Hepatocyte (in vitro differentiated cells): ENCODE measurements around the gene WSCD1. TPM values are rescaled to one million over a fixed set of nuclear protein-coding genes. Genes with fewer than 3 reads are reported as not detected.

Source experiments
- DNase-seq: peaks from one replicate; pipeline ENCODE4 v3.0.0-alpha.2; 2016; ENCODE audit warnings: low spot score
- H2AFZ ChIP-seq: fragments of 200-600 bp; sonication (generic); 2 replicates; pipeline ENCODE4 v1.6.0; 2016; ENCODE audit warnings: antibody characterized with exemption, mild to moderate bottlenecking
- H3K27ac ChIP-seq: fragments of 200-600 bp; sonication (generic); 2 replicates; pipeline ENCODE4 v1.5.1; 2016; ENCODE audit warnings: mild to moderate bottlenecking
- H3K27me3 ChIP-seq: fragments of 200-600 bp; sonication (generic); 2 replicates; pipeline ENCODE4 v1.6.1; 2016
- H3K36me3 ChIP-seq: fragments of 200-600 bp; sonication (generic); replicated peaks from 2 replicates; pipeline ENCODE4 v1.5.1; 2016; ENCODE audit warnings: low read depth; ENCODE audit not compliant: insufficient read depth
- H3K4me1 ChIP-seq: fragments of 200-600 bp; sonication (generic); 2 replicates; pipeline ENCODE4 v1.5.1; 2016; ENCODE audit warnings: mild to moderate bottlenecking, moderate library complexity; ENCODE audit not compliant: insufficient read depth
- H3K4me2 ChIP-seq: fragments of 200-600 bp; sonication (generic); 2 replicates; pipeline ENCODE4 v1.6.0; 2016
- H3K4me3 ChIP-seq: fragments of 200-600 bp; sonication (generic); 2 replicates; pipeline ENCODE4 v1.5.1; 2016; ENCODE audit warnings: mild to moderate bottlenecking
- H3K79me2 ChIP-seq: fragments of 200-600 bp; sonication (generic); 2 replicates; pipeline ENCODE4 v1.6.0; 2017; ENCODE audit warnings: mild to moderate bottlenecking
- H3K9me2 ChIP-seq: fragments of 200-600 bp; sonication (generic); replicated peaks from 2 replicates; pipeline ENCODE4 v1.6.0; 2017; ENCODE audit warnings: mild to moderate bottlenecking; ENCODE audit not compliant: insufficient read depth
- H3K9me3 ChIP-seq: fragments of 200-600 bp; sonication (generic); 2 replicates; pipeline ENCODE4 v1.5.1; 2016; ENCODE audit warnings: low read depth, mild to moderate bottlenecking
- H4K20me1 ChIP-seq: fragments of 200-600 bp; sonication (generic); 2 replicates; pipeline ENCODE4 v1.6.0; 2016; ENCODE audit warnings: mild to moderate bottlenecking; ENCODE audit not compliant: insufficient read depth, poor library complexity, severe bottlenecking
- EZH2 ChIP-seq: fragments of 200-600 bp; sonication (generic); IDR thresholded peaks from 2 replicates; pipeline ENCODE4 v1.6.1; 2016; ENCODE audit warnings: antibody characterized with exemption, mild to moderate bottlenecking, borderline replicate concordance
- EZH2phosphoT487 ChIP-seq: fragments of 200-600 bp; sonication (generic); IDR thresholded peaks from one replicate; pipeline ENCODE4 v1.6.1; 2018; ENCODE audit warnings: antibody characterized with exemption, mild to moderate bottlenecking, low read depth, moderate library complexity; ENCODE audit not compliant: unreplicated experiment, severe bottlenecking
- WGBS: methylation state at CpG from one replicate; pipeline ENCODE4 v1.1.6; 2016; ENCODE audit warnings: low lambda C conversion rate; ENCODE audit errors: missing lambda C conversion rate; 5-methylcytosine and 5-hydroxymethylcytosine counted together
- polyA plus RNA-seq: library from polyadenylated mRNA; unstranded; fragments of >200 nt; fragmentation: Nextera tagmentation; extraction: Ambion mirVana; gene quantifications from 2 replicates; pipeline ENCODE4 v1.2.1, GENCODE V29; 2016
- total RNA-seq: library from RNA; depleted of rRNA; stranded (reverse); fragments of >200 nt; gene quantifications from 2 replicates; pipeline ENCODE4 v1.2.3, GENCODE V29; 2014
- TF ChIP-seq, protein P1 (sequence below): fragments of 200-600 bp; sonication (generic); IDR thresholded peaks from 2 replicates; pipeline ENCODE4 v1.5.1; 2016; ENCODE audit warnings: antibody characterized with exemption, mild to moderate bottlenecking; ENCODE audit not compliant: poor library complexity

WSCD1 gene
- total and polyA plus RNA-seq, 2 experiments from 2014 or later, result 1.5 to 4.4 TPM

DNA sequence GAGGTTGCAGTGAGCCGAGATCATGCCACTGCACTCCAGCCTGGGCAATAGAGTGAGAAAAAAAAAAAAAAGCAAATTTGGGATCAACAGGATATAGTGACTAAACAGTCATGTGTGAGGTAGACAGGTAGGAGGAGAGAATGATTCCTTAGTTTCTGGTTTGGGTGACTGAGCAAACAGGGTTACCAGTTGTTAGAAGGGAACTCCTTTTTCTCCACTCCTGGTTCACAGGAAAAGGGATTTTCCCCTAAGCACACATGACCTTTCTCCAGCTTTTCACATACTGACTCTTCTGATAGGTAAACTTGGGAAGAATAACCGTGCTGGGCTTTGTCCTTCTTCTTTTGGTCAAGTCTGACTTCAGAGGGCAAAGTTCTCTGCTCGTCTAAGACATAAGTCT, 17.3 kb upstream of the WSCD1 start:
- Histone ChIP-seq H3K36me3 (no peaks in the 10 kb centered on the region), H2AFZ (no peak overlapping the region), H3K27ac (peak overlapping the region; percentile 25), H3K27me3 (no peaks in the 10 kb centered on the region), H3K79me2 (no peaks in the 10 kb centered on the region), H4K20me1 (no peaks in the 10 kb centered on the region), H3K9me2 (no peaks in the 10 kb centered on the region), H3K9me3 (no peaks in the 10 kb centered on the region), H3K4me1 (peaks cover 9% of the 10 kb centered on the region), H3K4me3 (no peak overlapping the region), H3K4me2 (no peak overlapping the region)
- TF ChIP-seq EZH2phosphoT487 (no peak), EZH2 (no peak)
- TF ChIP-seq, protein P1, sequence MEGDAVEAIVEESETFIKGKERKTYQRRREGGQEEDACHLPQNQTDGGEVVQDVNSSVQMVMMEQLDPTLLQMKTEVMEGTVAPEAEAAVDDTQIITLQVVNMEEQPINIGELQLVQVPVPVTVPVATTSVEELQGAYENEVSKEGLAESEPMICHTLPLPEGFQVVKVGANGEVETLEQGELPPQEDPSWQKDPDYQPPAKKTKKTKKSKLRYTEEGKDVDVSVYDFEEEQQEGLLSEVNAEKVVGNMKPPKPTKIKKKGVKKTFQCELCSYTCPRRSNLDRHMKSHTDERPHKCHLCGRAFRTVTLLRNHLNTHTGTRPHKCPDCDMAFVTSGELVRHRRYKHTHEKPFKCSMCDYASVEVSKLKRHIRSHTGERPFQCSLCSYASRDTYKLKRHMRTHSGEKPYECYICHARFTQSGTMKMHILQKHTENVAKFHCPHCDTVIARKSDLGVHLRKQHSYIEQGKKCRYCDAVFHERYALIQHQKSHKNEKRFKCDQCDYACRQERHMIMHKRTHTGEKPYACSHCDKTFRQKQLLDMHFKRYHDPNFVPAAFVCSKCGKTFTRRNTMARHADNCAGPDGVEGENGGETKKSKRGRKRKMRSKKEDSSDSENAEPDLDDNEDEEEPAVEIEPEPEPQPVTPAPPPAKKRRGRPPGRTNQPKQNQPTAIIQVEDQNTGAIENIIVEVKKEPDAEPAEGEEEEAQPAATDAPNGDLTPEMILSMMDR, result no peak
- WGBS, result 56% methylated on average over 3 of the region's 3 CpGs
- DNase-seq, result peak; percentile 31

GRCh38 chr17:6054372-6054771, 15.8 kb upstream of the WSCD1 start:
- no peak overlapping the region for H2AFZ ChIP-seq
- H4K20me1 ChIP-seq, result no peaks in the 10 kb centered on the region

DNA sequence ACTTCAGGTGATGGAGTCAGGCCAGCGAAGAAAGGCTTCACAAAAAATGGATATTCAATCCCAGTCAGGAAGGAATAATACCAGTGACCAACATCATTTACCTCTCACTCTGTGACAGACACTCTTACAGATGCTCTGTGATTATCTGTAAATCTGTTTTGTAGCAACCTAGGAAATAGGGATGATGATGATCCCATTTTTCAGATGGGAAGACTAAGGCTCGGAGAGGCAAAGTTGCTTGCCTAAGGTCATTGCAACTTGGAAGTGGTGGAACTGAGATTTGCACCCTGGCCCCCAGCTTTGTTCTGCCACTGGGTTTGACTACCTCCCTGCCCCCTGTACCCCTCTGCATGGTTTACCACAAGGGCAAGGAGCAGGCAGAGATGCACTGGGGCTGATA, 14.1 kb upstream of the WSCD1 start:
- Histone ChIP-seq H3K27me3 (no peaks in the 10 kb centered on the region), H3K4me3 (no peak overlapping the region), H3K9me2 (no peaks in the 10 kb centered on the region), H3K36me3 (no peaks in the 10 kb centered on the region), H2AFZ (no peak overlapping the region), H3K4me2 (no peak overlapping the region), H4K20me1 (no peaks in the 10 kb centered on the region), H3K9me3 (no peaks in the 10 kb centered on the region), H3K79me2 (no peaks in the 10 kb centered on the region), H3K27ac (no peak overlapping the region), H3K4me1 (peaks cover 9% of the 10 kb centered on the region)
- no peak for TF ChIP-seq EZH2phosphoT487
- no peak for TF ChIP-seq EZH2
- TF ChIP-seq, protein P1, result no peak
- no peak for DNase-seq
- 95% methylated on average over 2 of the region's 2 CpGs for WGBS

More at GRCh38 chr17:6054372-6054771, 15.8 kb upstream of the WSCD1 start:
- H3K9me3 ChIP-seq, result no peaks in the 10 kb centered on the region
- TF ChIP-seq EZH2phosphoT487 (no peak), EZH2 (no peak)
- TF ChIP-seq, protein P1, result no peak
- 82% methylated on average over 3 of the region's 3 CpGs for WGBS
- H3K79me2 ChIP-seq, result no peaks in the 10 kb centered on the region
- no peak overlapping the region for H3K27ac ChIP-seq
- DNase-seq, result no peak
- H3K4me3 ChIP-seq, result no peak overlapping the region
- no peaks in the 10 kb centered on the region for H3K36me3 ChIP-seq
- no peaks in the 10 kb centered on the region for H3K9me2 ChIP-seq
- no peaks in the 10 kb centered on the region for H3K27me3 ChIP-seq
- peaks cover 9% of the 10 kb centered on the region for H3K4me1 ChIP-seq
- H3K4me2 ChIP-seq, result no peak overlapping the region

DNA sequence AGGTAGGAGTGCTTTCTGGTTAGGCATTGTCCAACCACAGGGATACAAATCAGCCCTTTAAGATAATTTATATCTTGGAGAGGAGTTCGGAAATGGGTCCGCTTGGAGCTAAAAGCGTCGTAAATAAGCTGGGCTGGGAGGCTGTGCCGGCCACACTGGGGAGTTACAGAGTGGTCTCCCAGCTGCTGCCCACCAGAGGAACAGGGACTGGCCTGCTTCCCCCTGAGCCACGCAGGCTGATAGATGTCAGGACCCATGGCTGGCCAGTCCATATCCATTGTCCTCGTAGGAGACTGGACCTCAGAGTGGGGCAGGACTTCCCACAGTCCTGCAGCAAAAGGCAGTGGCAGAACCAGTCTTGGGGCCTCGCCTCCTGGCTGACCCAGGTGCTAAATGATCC, 12.6 kb upstream of the WSCD1 start:
- WGBS, result 62% methylated on average over 8 of the region's 8 CpGs
- no peak overlapping the region for H3K4me3 ChIP-seq
- no peaks in the 10 kb centered on the region for H4K20me1 ChIP-seq
- peaks cover 9% of the 10 kb centered on the region for H3K4me1 ChIP-seq
- H3K9me3 ChIP-seq, result no peaks in the 10 kb centered on the region
- no peak for DNase-seq
- TF ChIP-seq EZH2phosphoT487 (no peak), EZH2 (no peak)
- TF ChIP-seq, protein P1, result no peak
- no peaks in the 10 kb centered on the region for H3K27me3 ChIP-seq
- no peak overlapping the region for H2AFZ ChIP-seq
- no peaks in the 10 kb centered on the region for H3K36me3 ChIP-seq
- no peak overlapping the region for H3K27ac ChIP-seq
- H3K9me2 ChIP-seq, result no peaks in the 10 kb centered on the region
- H3K4me2 ChIP-seq, result no peak overlapping the region
- no peaks in the 10 kb centered on the region for H3K79me2 ChIP-seq
